Measurements from ENCODE around the gene MYEOV. TPM values are rescaled to one million over a fixed set of nuclear protein-coding genes. Genes with fewer than 3 reads are reported as not detected.

MYEOV gene
- total and polyA plus RNA-seq, 2 experiments from 2014 or later, result 0.14 TPM; not detected in 1

DNA sequence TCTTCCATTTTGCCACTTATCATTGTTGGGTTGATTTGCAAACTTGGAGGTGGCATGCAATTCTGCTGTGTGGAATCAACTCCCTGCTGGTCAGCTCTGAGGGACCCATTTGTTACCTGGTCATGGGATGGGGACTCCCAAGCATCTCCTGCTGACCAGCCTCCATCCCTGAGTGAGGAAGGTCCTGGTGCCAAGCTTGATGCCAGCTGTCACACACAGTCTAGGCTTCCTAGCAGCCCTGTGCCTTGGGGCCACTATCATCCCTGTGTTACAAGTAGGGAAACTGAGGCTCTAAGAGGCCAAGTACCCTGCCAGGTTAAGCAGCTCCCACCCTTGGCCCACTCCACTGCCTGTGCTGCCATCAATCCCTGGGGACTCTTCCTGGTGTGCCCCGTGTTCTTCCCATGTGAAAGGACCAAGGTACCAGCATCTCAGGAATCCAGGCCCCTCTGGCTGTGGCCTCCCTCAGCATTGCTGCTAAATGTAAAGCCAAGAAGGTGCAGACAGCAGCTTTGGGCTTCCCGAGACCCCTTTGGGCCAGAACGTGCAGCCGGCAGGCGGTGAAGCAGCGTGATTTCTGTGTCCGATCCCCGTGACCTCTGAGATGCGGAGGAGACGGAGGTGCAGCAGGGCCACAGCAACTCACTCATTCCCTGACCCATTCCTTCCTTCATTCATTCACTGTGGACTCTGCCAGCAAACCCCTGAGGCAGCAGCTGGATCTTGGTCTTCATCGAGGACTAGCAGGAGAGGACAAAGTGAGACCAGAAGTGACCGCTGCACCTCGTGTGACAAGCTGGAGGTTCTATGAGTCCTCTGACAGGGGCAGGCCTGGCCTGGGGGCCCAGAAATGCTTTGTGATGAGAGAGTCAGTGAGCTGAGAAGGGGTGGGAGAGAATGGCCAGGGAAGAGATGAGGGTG is 49.7 kb downstream of the MYEOV start:
- Histone ChIP-seq H3K79me2 (replicated peaks; ENCODE audit: insufficient read depth) (no peaks in the 10 kb centered on the region), H4K20me1 (replicated peaks; ENCODE audit: insufficient read depth) (no peaks in the 10 kb centered on the region), H3F3A (replicated peaks; ENCODE audit: low read depth) (no peaks in the 10 kb centered on the region), H3K9me2 (ENCODE audit: insufficient read depth) (no peaks in the 10 kb centered on the region), H3K27ac (ENCODE audit: low read depth) (no peak overlapping the region), H3K4me2 (no peak overlapping the region), H3K36me3 (ENCODE audit: insufficient read depth) (no peaks in the 10 kb centered on the region), H2AFZ (no peak overlapping the region), H3K4me3 (no peak overlapping the region), H3K4me1 (ENCODE audit: insufficient read depth) (no peaks in the 10 kb centered on the region), H3K27me3 (ENCODE audit: insufficient read depth) (no peaks in the 10 kb centered on the region)
- no peak for ATAC-seq
- H3K36me3 Mint-ChIP-seq (ENCODE audit: low read depth), result peaks cover 3% of the 10 kb centered on the region; the same call in 2 of the 3 replicates
- no peaks in the 10 kb centered on the region; the same call in 2 of the 3 replicates for H3K4me1 Mint-ChIP-seq
- H3K27ac Mint-ChIP-seq, result no peak overlapping the region
- H3K4me3 Mint-ChIP-seq, result no peak overlapping the region
- H3K9me3 Mint-ChIP-seq, result peaks cover 19% of the 10 kb centered on the region
- TF ChIP-seq STAT1 (IDR thresholded peaks at IDR 0.05; ENCODE audit: unreplicated experiment) (no peak), EZH2 (IDR thresholded peaks at IDR 0.05; ENCODE audit: low read depth, unreplicated experiment) (no peak), NANOG (IDR thresholded peaks at IDR 0.05; ENCODE audit: borderline replicate concordance) (no peak), CREB1 (CRISPR knock-in tag; IDR thresholded peaks at IDR 0.05; ENCODE audit: low read depth) (no peak), EZH2phosphoT487 (IDR thresholded peaks at IDR 0.05; ENCODE audit: unreplicated experiment) (no peak), JUNB (IDR thresholded peaks at IDR 0.05; ENCODE audit: unreplicated experiment) (no peak), ZNF331 (CRISPR knock-in tag; IDR thresholded peaks at IDR 0.05; ENCODE audit: low read depth) (no peak)
- TF ChIP-seq, protein P1, sequence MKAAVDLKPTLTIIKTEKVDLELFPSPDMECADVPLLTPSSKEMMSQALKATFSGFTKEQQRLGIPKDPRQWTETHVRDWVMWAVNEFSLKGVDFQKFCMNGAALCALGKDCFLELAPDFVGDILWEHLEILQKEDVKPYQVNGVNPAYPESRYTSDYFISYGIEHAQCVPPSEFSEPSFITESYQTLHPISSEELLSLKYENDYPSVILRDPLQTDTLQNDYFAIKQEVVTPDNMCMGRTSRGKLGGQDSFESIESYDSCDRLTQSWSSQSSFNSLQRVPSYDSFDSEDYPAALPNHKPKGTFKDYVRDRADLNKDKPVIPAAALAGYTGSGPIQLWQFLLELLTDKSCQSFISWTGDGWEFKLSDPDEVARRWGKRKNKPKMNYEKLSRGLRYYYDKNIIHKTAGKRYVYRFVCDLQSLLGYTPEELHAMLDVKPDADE (IDR thresholded peaks at IDR 0.05), result no peak
- TF ChIP-seq, protein P2, sequence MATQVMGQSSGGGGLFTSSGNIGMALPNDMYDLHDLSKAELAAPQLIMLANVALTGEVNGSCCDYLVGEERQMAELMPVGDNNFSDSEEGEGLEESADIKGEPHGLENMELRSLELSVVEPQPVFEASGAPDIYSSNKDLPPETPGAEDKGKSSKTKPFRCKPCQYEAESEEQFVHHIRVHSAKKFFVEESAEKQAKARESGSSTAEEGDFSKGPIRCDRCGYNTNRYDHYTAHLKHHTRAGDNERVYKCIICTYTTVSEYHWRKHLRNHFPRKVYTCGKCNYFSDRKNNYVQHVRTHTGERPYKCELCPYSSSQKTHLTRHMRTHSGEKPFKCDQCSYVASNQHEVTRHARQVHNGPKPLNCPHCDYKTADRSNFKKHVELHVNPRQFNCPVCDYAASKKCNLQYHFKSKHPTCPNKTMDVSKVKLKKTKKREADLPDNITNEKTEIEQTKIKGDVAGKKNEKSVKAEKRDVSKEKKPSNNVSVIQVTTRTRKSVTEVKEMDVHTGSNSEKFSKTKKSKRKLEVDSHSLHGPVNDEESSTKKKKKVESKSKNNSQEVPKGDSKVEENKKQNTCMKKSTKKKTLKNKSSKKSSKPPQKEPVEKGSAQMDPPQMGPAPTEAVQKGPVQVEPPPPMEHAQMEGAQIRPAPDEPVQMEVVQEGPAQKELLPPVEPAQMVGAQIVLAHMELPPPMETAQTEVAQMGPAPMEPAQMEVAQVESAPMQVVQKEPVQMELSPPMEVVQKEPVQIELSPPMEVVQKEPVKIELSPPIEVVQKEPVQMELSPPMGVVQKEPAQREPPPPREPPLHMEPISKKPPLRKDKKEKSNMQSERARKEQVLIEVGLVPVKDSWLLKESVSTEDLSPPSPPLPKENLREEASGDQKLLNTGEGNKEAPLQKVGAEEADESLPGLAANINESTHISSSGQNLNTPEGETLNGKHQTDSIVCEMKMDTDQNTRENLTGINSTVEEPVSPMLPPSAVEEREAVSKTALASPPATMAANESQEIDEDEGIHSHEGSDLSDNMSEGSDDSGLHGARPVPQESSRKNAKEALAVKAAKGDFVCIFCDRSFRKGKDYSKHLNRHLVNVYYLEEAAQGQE (IDR thresholded peaks at IDR 0.05; ENCODE audit: unreplicated experiment), result no peak
- TF ChIP-seq, protein P3, sequence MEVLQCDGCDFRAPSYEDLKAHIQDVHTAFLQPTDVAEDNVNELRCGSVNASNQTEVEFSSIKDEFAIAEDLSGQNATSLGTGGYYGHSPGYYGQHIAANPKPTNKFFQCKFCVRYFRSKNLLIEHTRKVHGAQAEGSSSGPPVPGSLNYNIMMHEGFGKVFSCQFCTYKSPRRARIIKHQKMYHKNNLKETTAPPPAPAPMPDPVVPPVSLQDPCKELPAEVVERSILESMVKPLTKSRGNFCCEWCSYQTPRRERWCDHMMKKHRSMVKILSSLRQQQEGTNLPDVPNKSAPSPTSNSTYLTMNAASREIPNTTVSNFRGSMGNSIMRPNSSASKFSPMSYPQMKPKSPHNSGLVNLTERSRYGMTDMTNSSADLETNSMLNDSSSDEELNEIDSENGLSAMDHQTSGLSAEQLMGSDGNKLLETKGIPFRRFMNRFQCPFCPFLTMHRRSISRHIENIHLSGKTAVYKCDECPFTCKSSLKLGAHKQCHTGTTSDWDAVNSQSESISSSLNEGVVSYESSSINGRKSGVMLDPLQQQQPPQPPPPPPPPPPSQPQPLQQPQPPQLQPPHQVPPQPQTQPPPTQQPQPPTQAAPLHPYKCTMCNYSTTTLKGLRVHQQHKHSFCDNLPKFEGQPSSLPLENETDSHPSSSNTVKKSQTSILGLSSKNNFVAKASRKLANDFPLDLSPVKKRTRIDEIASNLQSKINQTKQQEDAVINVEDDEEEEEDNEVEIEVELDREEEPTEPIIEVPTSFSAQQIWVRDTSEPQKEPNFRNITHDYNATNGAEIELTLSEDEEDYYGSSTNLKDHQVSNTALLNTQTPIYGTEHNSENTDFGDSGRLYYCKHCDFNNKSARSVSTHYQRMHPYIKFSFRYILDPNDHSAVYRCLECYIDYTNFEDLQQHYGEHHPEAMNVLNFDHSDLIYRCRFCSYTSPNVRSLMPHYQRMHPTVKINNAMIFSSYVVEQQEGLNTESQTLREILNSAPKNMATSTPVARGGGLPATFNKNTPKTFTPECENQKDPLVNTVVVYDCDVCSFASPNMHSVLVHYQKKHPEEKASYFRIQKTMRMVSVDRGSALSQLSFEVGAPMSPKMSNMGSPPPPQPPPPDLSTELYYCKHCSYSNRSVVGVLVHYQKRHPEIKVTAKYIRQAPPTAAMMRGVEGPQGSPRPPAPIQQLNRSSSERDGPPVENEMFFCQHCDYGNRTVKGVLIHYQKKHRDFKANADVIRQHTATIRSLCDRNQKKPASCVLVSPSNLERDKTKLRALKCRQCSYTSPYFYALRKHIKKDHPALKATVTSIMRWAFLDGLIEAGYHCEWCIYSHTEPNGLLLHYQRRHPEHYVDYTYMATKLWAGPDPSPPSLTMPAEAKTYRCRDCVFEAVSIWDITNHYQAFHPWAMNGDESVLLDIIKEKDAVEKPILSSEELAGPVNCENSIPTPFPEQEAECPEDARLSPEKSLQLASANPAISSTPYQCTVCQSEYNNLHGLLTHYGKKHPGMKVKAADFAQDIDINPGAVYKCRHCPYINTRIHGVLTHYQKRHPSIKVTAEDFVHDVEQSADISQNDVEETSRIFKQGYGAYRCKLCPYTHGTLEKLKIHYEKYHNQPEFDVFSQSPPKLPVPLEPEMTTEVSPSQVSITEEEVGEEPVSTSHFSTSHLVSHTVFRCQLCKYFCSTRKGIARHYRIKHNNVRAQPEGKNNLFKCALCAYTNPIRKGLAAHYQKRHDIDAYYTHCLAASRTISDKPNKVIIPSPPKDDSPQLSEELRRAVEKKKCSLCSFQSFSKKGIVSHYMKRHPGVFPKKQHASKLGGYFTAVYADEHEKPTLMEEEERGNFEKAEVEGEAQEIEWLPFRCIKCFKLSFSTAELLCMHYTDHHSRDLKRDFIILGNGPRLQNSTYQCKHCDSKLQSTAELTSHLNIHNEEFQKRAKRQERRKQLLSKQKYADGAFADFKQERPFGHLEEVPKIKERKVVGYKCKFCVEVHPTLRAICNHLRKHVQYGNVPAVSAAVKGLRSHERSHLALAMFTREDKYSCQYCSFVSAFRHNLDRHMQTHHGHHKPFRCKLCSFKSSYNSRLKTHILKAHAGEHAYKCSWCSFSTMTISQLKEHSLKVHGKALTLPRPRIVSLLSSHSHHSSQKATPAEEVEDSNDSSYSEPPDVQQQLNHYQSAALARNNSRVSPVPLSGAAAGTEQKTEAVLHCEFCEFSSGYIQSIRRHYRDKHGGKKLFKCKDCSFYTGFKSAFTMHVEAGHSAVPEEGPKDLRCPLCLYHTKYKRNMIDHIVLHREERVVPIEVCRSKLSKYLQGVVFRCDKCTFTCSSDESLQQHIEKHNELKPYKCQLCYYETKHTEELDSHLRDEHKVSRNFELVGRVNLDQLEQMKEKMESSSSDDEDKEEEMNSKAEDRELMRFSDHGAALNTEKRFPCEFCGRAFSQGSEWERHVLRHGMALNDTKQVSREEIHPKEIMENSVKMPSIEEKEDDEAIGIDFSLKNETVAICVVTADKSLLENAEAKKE (CRISPR knock-in tag; IDR thresholded peaks at IDR 0.05), result no peak
- no peak for DNase-seq (ENCODE audit: low spot score)
- peaks cover 9% of the 10 kb centered on the region for H3K27me3 Mint-ChIP-seq (ENCODE audit: insufficient read depth, low read depth, poor library complexity)
